ENCODE results near the gene KCNQ4.

- TF ChIP-seq CTCF (conservative IDR thresholded peaks at IDR 0.05): no peak
- no peak for TF ChIP-seq EZH2 (IDR thresholded peaks at IDR 0.05; ENCODE audit: low read depth)
These were observed 74.2 kb downstream of the KCNQ4 start for GRCh38 chr1:40857737-40858136.

All from PC-9 (cell line).